Urinary bladder (tissue), 4 donors: Measurements from ENCODE around the gene EHMT2. TPM values are rescaled to one million over a fixed set of nuclear protein-coding genes. Genes with fewer than 3 reads are reported as not detected.
A peak's percentile ranks its signal among the peaks of the same experiment; 100 is the strongest.
"Not testable (repeated sequence)": the region's sequence is repeated elsewhere in the genome, so short reads cannot be mapped to it uniquely, and the experiment has no call there.

Experiments
- DNase-seq: peaks from one replicate; pipeline ENCODE4 v3.0.0-alpha.2; 2015; ENCODE audit errors: extremely low spot score
- H3K27ac ChIP-seq: one replicate; pipeline ENCODE4 v1.5.1; 2013; ENCODE audit warnings: low read depth, mild to moderate bottlenecking, moderate library complexity
- H3K36me3 ChIP-seq: one replicate; pipeline ENCODE4 v1.6.1; 2013; ENCODE audit warnings: mild to moderate bottlenecking, moderate library complexity; ENCODE audit not compliant: insufficient read depth
- H3K4me1 ChIP-seq: one replicate; pipeline ENCODE4 v1.6.1; 2013; ENCODE audit warnings: mild to moderate bottlenecking, moderate library complexity; ENCODE audit not compliant: insufficient read depth
- H3K4me3 ChIP-seq: one replicate; pipeline ENCODE4 v1.5.1; 2013; ENCODE audit warnings: low read depth, low read length
- WGBS: extraction: QIAGEN DNeasy Blood & Tissue Kit; methylation state at CpG from one replicate; pipeline ENCODE4 v1.1.7; 2013; 5-methylcytosine and 5-hydroxymethylcytosine counted together
- polyA plus RNA-seq: library from polyadenylated mRNA; stranded (reverse); fragments of 200-250 nt; gene quantifications from one replicate; pipeline ENCODE4 v1.2.3, GENCODE V29; 2013
- total RNA-seq: library from RNA; depleted of rRNA; stranded (reverse); fragments of >200 nt; gene quantifications from one replicate; pipeline ENCODE4 v1.2.3, GENCODE V29; 2014
- donor health status: healthy with polysubstance abuse.
- donor health status: healthy.

EHMT2 gene
- total and polyA plus RNA-seq, 2 donors, result 33.1 to 45.5 TPM

GRCh38 chr6:31847276-31847978 is 50.1 kb downstream of the EHMT2 start:
- no peak for DNase-seq
- WGBS, result 87% methylated on average over 2 of the region's 2 CpGs

GRCh38 chr6:31844507-31844906 is 53.0 kb downstream of the EHMT2 start:
- Histone ChIP-seq H3K4me1 (no peaks in the 10 kb centered on the region), H3K4me3 (no peak overlapping the region), H3K27ac (no peak overlapping the region), H3K36me3 (no peaks in the 10 kb centered on the region)
- 95% methylated on average over 3 of the region's 3 CpGs for WGBS
- no peak for DNase-seq

More at GRCh38 chr6:31847276-31847978, 50.1 kb downstream of the EHMT2 start:
- H3K4me3 ChIP-seq, result no peak overlapping the region
- no peaks in the 10 kb centered on the region for H3K36me3 ChIP-seq
- H3K27ac ChIP-seq, result no peak overlapping the region
- no peaks in the 10 kb centered on the region for H3K4me1 ChIP-seq

GRCh38 chr6:31842053-31842452 is 55.4 kb downstream of the EHMT2 start:
- 89% methylated on average over 9 of the region's 9 CpGs for WGBS
- no peaks in the 10 kb centered on the region for H3K4me1 ChIP-seq
- H3K36me3 ChIP-seq, result no peaks in the 10 kb centered on the region
- no peak overlapping the region for H3K27ac ChIP-seq
- DNase-seq, result no peak
- H3K4me3 ChIP-seq, result no peak overlapping the region

- 84% methylated on average over 8 of the region's 8 CpGs for WGBS
- H3K4me3 ChIP-seq, H3K27ac ChIP-seq, H3K4me1 ChIP-seq, H3K36me3 ChIP-seq, DNase-seq: not testable (repeated sequence)
These were observed 57.7 kb downstream of the EHMT2 start for GRCh38 chr6:31839779-31840126.

- no peak overlapping the region for H3K4me3 ChIP-seq
- H3K36me3 ChIP-seq, result no peaks in the 10 kb centered on the region
- peaks cover 5% of the 10 kb centered on the region for H3K4me1 ChIP-seq
- 97% methylated on average over 3 of the region's 3 CpGs for WGBS
- no peak for DNase-seq
- no peak overlapping the region for H3K27ac ChIP-seq
These were observed 58.5 kb downstream of the EHMT2 start for GRCh38 chr6:31838968-31839367.

GRCh38 chr6:31838114-31838553 is 59.4 kb downstream of the EHMT2 start:
- not testable (repeated sequence) for DNase-seq, H3K36me3 ChIP-seq, H3K4me1 ChIP-seq, H3K27ac ChIP-seq, H3K4me3 ChIP-seq
- 88% methylated on average over 9 of the region's 9 CpGs for WGBS

- Histone ChIP-seq H3K36me3 (no peaks in the 10 kb centered on the region), H3K4me1 (peaks cover 5% of the 10 kb centered on the region), H3K27ac (no peak overlapping the region), H3K4me3 (no peak overlapping the region)
- no peak for DNase-seq
- WGBS, result 29% methylated on average over 1 of the region's 1 CpG
These were observed 60.0 kb downstream of the EHMT2 start for GRCh38 chr6:31837369-31838113.

- Histone ChIP-seq H3K36me3 (no peaks in the 10 kb centered on the region), H3K4me3 (peak overlapping the region; percentile 85), H3K4me1 (peaks cover 5% of the 10 kb centered on the region), H3K27ac (peak overlapping the region; percentile 26)
- WGBS, result 14% methylated on average over 12 of the region's 12 CpGs
- no peak for DNase-seq
These were observed 60.8 kb downstream of the EHMT2 start for GRCh38 chr6:31836474-31837368.

GRCh38 chr6:31836047-31836473 is 61.4 kb downstream of the EHMT2 start:
- no peaks in the 10 kb centered on the region for H3K36me3 ChIP-seq
- 14% methylated on average over 14 of the region's 14 CpGs for WGBS
- H3K27ac ChIP-seq, result peak overlapping the region; percentile 26
- H3K4me3 ChIP-seq, result peak overlapping the region; percentile 85
- peaks cover 5% of the 10 kb centered on the region for H3K4me1 ChIP-seq
- DNase-seq, result no peak

GRCh38 chr6:31834367-31835250 is 62.9 kb downstream of the EHMT2 start:
- peaks cover 5% of the 10 kb centered on the region for H3K4me1 ChIP-seq
- peak; percentile 82 for DNase-seq
- H3K36me3 ChIP-seq, result no peaks in the 10 kb centered on the region
- peak overlapping the region; percentile 97 for H3K27ac ChIP-seq
- H3K4me3 ChIP-seq, result peak overlapping the region; percentile 85
- WGBS, result under 1% methylated on average over 59 of the region's 59 CpGs

- H3K4me1 ChIP-seq, result peaks cover 1% of the 10 kb centered on the region
- 85% methylated on average over 15 of the region's 15 CpGs for WGBS
- H3K4me3 ChIP-seq, result no peak overlapping the region
- no peak overlapping the region for H3K27ac ChIP-seq
- no peaks in the 10 kb centered on the region for H3K36me3 ChIP-seq
- DNase-seq, result no peak
These were observed 65.9 kb downstream of the EHMT2 start for GRCh38 chr6:31831350-31832215.

GRCh38 chr6:31830886-31831335 is 66.6 kb downstream of the EHMT2 start:
- Histone ChIP-seq H3K4me1 (no peaks in the 10 kb centered on the region), H3K36me3 (no peaks in the 10 kb centered on the region), H3K27ac (no peak overlapping the region), H3K4me3 (peak overlapping the region; percentile 58)
- no peak for DNase-seq
- 52% methylated on average over 6 of the region's 6 CpGs for WGBS
